Testis (tissue), 2 donors: ENCODE data around the gene DIPK1C.

Experiments
- CTCF ChIP-seq, 3 experiments: fragments of 450-650 bp in 2 of 3; fragments of 200-600 bp in 1 of 3; sonication (generic) in 1 of 3; IDR thresholded peaks; one replicate each; pipeline ENCODE4 v1.5.1; 2016 to 2019; ENCODE audit warnings: antibody characterized with exemption in 3 of 3, mild to moderate bottlenecking in 2 of 3, moderate library complexity in 1 of 3
- POLR2A ChIP-seq: fragments of 450-650 bp; IDR thresholded peaks from one replicate; pipeline ENCODE4 v1.6.1; 2017; ENCODE audit warnings: antibody characterized with exemption, mild to moderate bottlenecking, moderate library complexity

DNA sequence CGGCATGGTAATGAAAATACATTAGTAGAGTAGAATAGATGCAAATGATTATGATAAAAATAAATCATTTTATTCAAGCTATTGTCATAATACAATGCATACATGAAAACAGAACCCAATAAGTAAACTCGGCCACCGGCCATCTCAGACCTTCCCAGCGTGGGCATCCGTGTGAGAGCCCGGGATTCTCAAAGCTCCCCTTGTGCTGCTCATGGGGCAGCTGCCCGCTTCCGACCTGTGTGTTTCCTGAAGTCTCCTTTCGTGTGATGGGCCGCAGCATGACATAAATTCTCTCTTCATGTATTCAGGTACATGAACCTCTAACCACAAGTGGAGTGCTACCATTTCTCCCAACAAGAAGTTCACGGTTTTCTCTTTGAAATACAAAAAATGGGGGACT is 25.6 kb upstream of the DIPK1C start:
- no peak for TF ChIP-seq CTCF (IDR thresholded peaks at IDR 0.05)
- no peak for TF ChIP-seq POLR2A
